ENCODE results near the gene SCARF2.

Gene SCARF2

GRCh38 chr22:20405931-20406685 is 31.5 kb downstream of the SCARF2 start:
- TF ChIP-seq, protein P1, sequence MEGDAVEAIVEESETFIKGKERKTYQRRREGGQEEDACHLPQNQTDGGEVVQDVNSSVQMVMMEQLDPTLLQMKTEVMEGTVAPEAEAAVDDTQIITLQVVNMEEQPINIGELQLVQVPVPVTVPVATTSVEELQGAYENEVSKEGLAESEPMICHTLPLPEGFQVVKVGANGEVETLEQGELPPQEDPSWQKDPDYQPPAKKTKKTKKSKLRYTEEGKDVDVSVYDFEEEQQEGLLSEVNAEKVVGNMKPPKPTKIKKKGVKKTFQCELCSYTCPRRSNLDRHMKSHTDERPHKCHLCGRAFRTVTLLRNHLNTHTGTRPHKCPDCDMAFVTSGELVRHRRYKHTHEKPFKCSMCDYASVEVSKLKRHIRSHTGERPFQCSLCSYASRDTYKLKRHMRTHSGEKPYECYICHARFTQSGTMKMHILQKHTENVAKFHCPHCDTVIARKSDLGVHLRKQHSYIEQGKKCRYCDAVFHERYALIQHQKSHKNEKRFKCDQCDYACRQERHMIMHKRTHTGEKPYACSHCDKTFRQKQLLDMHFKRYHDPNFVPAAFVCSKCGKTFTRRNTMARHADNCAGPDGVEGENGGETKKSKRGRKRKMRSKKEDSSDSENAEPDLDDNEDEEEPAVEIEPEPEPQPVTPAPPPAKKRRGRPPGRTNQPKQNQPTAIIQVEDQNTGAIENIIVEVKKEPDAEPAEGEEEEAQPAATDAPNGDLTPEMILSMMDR (conservative IDR thresholded peaks at IDR 0.05; ENCODE audit: control insufficient read depth, insufficient read depth, low read depth, low read length), result no peak
- no peak for DNase-seq (ENCODE audit: low read depth)

GRCh38 chr22:20405291-20405930 is 32.2 kb downstream of the SCARF2 start:
- TF ChIP-seq, protein P1 (conservative IDR thresholded peaks at IDR 0.05; ENCODE audit: control insufficient read depth, insufficient read depth, low read depth, low read length), result no peak
- no peak overlapping the region for H3K4me3 ChIP-seq (ENCODE audit: control insufficient read depth, low read depth, low read length)
- no peak for DNase-seq (ENCODE audit: low read depth)

More at GRCh38 chr22:20405931-20406685, 31.5 kb downstream of the SCARF2 start:
- no peak overlapping the region for H3K4me3 ChIP-seq (ENCODE audit: control insufficient read depth, low read depth, low read length)

- no peak overlapping the region for H3K4me3 ChIP-seq (ENCODE audit: control insufficient read depth, low read depth, low read length)
- TF ChIP-seq, protein P1 (conservative IDR thresholded peaks at IDR 0.05; ENCODE audit: control insufficient read depth, insufficient read depth, low read depth, low read length), result no peak
- no peak for DNase-seq (ENCODE audit: low read depth)
Observed at GRCh38 chr22:20404881-20405280, 32.7 kb downstream of the SCARF2 start.

DNA sequence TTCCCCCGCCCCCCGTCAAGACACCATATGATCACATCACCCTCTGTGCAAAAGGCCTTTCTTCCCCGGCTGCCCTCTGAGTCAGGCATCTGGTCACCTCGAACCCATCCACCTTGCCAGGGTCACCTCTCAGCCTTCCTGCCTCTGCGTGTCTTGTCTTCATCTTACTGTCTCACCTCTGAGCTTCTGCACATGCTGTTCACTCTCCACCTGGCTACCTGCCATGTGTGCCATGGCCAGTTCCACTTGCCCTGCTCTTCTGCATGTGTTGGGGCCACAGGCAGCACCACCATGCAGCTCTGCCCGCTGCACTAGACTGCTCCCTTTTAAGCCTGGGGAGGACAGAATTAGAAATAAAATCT is 33.9 kb downstream of the SCARF2 start:
- no peak overlapping the region for H3K4me3 ChIP-seq (ENCODE audit: control insufficient read depth, low read depth, low read length)
- TF ChIP-seq, protein P1 (conservative IDR thresholded peaks at IDR 0.05; ENCODE audit: control insufficient read depth, insufficient read depth, low read depth, low read length), result no peak
- no peak for DNase-seq (ENCODE audit: low read depth)

DNA sequence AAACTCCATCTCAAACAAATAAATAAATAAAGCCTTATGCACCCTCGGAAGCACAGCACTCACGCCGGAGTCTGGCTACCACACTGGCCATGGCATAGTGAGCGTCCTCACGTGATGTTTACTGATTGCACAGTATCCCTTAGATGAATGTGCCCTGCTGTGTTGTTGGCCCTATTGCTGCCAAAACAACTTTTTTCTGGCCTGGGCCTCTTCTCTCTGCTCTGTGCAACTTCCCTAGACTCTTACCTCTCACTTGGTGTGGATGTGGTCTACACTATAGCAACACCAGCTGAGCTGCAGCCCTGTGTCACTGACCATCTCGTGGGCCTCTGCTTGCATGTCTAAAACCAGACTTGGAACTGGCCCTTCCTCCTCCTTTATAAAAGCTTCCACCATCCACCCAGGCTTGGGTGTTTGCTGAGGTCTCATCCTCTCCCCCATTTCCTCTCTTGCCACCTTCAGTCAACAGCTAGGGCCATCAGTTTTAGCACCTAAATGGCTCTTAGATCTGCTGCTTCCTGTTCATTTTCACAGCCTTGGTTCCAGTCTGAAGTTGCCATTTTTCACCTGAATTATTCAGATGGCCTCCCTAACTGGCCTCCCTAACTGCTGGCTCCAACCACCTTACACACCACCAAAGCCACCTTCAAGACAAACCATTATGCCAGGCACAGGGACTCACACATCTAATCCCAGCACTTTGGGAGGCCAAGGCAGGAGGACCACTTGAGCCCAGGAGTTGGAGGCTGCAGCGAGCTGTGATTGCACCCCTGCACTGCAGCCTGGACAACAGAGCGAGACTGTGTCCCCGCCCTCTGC is 34.5 kb downstream of the SCARF2 start:
- no peak overlapping the region for H3K4me3 ChIP-seq (ENCODE audit: control insufficient read depth, low read depth, low read length)
- TF ChIP-seq, protein P1 (conservative IDR thresholded peaks at IDR 0.05; ENCODE audit: control insufficient read depth, insufficient read depth, low read depth, low read length), result no peak
- no peak for DNase-seq (ENCODE audit: low read depth)

- no peak for DNase-seq (ENCODE audit: low read depth)
- TF ChIP-seq, protein P1 (conservative IDR thresholded peaks at IDR 0.05; ENCODE audit: control insufficient read depth, insufficient read depth, low read depth, low read length), result no peak
- H3K4me3 ChIP-seq (ENCODE audit: control insufficient read depth, low read depth, low read length), result no peak overlapping the region
Observed at GRCh38 chr22:20401376-20402014, 36.1 kb downstream of the SCARF2 start.

Data from fibroblast of mammary gland (primary cell).